SU-DHL-6 (cell line): Measurements from ENCODE around the gene PQBP1.

Experiments used
- CTCF ChIP-seq: fragments of 200-600 bp; sonication (generic); IDR thresholded peaks from one replicate; pipeline ENCODE4 v1.5.1; 2017; ENCODE audit warnings: antibody characterized with exemption, mild to moderate bottlenecking, low read length, moderate library complexity; ENCODE audit not compliant: insufficient read depth, poor library complexity, severe bottlenecking
- EZH2phosphoT487 ChIP-seq: fragments of 200-600 bp; sonication (generic), shearing (Covaris generic); conservative IDR thresholded peaks from 2 replicates; pipeline ENCODE4 v1.6.1; 2018; ENCODE audit warnings: mild to moderate bottlenecking, antibody characterized with exemption, low read length, moderate library complexity, mixed read lengths

- TF ChIP-seq CTCF, result no peak
- TF ChIP-seq EZH2phosphoT487, result no peak
These were observed 42.8 kb downstream of the PQBP1 start for GRCh38 chrX:48940404-48940955.
